ENCODE data around the gene VIPR2. TPM values are rescaled to one million over a fixed set of nuclear protein-coding genes. Genes with fewer than 3 reads are reported as not detected.

VIPR2 gene
- total and polyA plus RNA-seq, 2 experiments from 2014 or later, result 2.2 to 2.4 TPM

DNA sequence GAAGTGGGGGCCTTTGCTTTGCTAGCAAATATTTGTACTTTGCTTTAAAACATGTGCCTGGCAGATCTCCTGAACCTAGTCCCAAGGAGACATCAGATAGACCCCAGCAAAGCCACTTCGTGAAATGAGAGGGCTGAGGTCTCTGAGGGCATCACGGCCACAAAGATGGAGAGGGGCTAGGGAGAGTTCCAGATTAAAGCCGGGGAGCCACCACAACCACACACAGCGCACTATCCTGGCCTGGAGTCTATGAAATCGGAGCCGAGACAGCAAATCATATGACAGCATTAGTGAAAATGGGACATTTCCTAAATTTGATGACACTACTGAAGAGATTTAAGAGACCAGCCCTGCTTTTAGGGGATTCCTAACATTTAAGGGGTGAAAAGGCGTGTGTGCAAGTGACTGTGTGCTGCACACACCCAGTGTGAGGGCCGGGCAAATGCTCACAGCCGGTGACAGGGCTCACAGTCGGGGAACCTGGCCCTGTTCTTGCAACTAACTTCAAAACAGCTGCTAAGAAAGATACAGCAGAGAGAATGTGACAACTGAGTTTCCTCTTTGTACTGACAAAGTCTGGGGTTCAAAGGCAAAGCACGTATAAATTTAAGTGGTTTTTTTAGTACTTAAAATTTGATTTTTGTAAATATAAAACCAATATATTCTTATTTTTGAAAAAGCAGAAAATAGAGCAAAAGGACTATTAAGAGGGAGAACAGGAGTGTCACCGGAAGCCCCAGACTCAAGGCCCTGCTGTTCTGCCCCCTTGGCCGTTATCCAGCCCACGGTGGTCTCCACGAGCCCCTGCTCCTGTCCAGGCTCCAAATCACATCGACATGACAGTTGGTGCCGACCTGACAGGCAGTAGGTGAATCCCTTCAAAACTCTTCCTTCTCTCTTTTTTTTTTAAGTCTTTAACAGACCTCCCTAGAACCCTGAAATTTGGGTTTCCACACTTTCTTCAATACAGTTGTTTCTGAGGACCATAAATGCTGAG lies 49.5 kb downstream of the VIPR2 start:
- H3K27me3 ChIP-seq, result no peaks in the 10 kb centered on the region
- H3K36me3 ChIP-seq, result no peaks in the 10 kb centered on the region
- TF ChIP-seq, protein P1, sequence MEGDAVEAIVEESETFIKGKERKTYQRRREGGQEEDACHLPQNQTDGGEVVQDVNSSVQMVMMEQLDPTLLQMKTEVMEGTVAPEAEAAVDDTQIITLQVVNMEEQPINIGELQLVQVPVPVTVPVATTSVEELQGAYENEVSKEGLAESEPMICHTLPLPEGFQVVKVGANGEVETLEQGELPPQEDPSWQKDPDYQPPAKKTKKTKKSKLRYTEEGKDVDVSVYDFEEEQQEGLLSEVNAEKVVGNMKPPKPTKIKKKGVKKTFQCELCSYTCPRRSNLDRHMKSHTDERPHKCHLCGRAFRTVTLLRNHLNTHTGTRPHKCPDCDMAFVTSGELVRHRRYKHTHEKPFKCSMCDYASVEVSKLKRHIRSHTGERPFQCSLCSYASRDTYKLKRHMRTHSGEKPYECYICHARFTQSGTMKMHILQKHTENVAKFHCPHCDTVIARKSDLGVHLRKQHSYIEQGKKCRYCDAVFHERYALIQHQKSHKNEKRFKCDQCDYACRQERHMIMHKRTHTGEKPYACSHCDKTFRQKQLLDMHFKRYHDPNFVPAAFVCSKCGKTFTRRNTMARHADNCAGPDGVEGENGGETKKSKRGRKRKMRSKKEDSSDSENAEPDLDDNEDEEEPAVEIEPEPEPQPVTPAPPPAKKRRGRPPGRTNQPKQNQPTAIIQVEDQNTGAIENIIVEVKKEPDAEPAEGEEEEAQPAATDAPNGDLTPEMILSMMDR (IDR thresholded peaks at IDR 0.05; ENCODE audit: low read depth, low read length), result no peak
- no peaks in the 10 kb centered on the region for H3K9me3 ChIP-seq (ENCODE audit: low read depth)
- peaks cover 8% of the 10 kb centered on the region for H3K4me1 ChIP-seq (ENCODE audit: low read depth)
- DNase-seq (ENCODE audit: low read depth in 1 of 2, low spot score in 1 of 2), result no peak
- H3K27ac ChIP-seq, result no peak overlapping the region
- no peak overlapping the region for H3K4me3 ChIP-seq

DNA sequence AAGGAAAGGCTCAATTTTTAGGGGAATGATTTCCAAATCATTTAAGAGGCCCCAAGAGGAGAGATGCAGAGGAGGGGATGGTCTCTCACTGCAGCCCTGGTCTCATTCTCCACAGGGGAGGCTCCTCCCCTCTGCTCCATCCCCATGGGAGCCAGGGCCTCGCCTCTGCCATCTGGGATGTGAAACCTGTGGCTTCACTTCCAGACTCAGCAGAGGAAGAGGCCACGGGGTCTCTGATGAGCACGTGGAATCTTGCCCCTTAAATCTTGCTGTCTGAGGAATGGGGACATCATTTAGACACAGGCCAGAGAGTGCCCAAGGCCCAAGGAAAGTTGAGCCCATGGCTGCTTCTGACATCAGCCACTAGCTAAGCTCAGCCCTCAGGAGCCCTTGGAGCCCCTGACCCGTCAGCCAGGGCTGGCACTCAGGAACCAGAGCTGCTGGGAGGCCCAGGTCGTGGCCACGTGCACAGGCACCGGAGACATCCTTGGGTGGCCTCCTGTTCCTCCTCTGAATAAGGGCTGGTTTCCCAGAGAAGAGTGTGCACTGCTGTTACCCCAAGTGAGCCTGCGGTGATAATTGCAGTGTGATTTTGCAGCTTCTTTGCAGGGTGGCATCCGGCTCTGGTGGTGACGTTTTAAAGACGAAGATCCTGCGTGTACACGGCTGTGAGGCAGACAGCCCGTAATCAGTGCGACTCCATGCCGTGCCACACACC lies 50.5 kb downstream of the VIPR2 start:
- H3K4me1 ChIP-seq (ENCODE audit: low read depth), result peaks cover 8% of the 10 kb centered on the region
- DNase-seq (ENCODE audit: low read depth in 1 of 2, low spot score in 1 of 2), result no peak
- TF ChIP-seq, protein P1 (IDR thresholded peaks at IDR 0.05; ENCODE audit: low read depth, low read length), result no peak

DNA sequence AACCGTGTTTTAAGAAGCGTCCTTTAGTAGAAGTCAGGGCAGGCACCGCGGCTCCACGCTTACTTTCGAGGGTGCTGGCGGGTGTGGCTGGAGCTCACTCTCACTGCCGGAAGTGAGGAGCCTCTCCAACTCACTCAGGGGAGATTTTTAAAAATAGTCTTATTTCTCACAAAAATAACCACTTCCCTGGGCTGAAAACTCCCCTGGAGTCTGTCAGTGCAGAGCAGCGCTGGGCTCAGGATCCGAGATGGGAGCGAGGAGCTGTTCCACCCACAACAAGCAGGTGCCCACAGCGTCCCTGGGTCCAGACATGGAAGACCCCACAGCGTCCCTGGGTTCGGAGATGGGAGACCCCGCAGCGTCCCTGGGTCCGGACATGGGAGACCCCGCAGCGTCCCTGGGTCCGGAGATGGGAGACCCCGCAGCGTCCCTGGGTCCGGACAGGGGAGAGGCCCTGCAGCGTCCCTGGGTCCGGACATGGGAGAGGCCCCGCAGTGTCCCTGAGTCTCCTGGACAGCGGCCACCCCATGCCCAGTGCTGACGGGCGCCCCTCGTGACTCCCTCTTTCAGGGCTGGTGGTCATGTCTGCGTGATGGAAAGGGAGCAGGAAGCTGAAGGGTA lies 51.2 kb downstream of the VIPR2 start:
- H3K27me3 ChIP-seq, result no peaks in the 10 kb centered on the region
- no peaks in the 10 kb centered on the region for H3K36me3 ChIP-seq
- H3K27ac ChIP-seq, result no peak overlapping the region
- H3K4me3 ChIP-seq, result no peak overlapping the region
- peaks cover 8% of the 10 kb centered on the region for H3K4me1 ChIP-seq (ENCODE audit: low read depth)
- TF ChIP-seq, protein P1 (IDR thresholded peaks at IDR 0.05; ENCODE audit: low read depth, low read length), result no peak
- DNase-seq (ENCODE audit: low read depth in 1 of 2, low spot score in 1 of 2), result no peak
- H3K9me3 ChIP-seq (ENCODE audit: low read depth), result no peaks in the 10 kb centered on the region

More for the DNA sequence above, 50.5 kb downstream of the VIPR2 start:
- Histone ChIP-seq H3K9me3 (ENCODE audit: low read depth) (no peaks in the 10 kb centered on the region), H3K27ac (no peak overlapping the region), H3K4me3 (no peak overlapping the region), H3K36me3 (no peaks in the 10 kb centered on the region), H3K27me3 (no peaks in the 10 kb centered on the region)

DNA sequence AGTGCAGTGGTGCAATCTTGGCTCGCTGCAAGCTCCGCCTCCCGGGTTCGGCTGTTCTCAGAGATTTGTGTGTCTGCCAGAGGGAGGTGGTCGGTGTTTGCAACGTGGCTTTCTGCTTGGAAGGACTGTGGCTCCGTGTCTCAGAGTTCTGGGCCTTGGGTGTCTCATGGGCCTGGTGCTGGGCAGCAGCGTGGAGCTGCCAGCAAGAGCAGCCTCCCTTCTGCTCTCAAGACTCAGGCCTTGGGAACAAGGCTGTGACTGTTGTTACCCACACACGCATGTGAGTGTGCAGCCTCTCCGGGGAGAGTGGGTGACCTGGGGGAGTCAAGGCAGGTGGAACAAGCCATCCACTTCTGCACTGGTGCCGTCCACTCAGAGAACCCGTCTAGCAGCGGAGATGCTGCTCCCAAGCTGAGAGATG lies 52.0 kb downstream of the VIPR2 start:
- no peaks in the 10 kb centered on the region for H3K9me3 ChIP-seq (ENCODE audit: low read depth)
- TF ChIP-seq, protein P1 (IDR thresholded peaks at IDR 0.05; ENCODE audit: low read depth, low read length), result no peak
- H3K4me1 ChIP-seq (ENCODE audit: low read depth), result peaks cover 8% of the 10 kb centered on the region
- no peak overlapping the region for H3K4me3 ChIP-seq
- H3K27me3 ChIP-seq, result no peaks in the 10 kb centered on the region
- no peak overlapping the region for H3K27ac ChIP-seq
- no peak for DNase-seq (ENCODE audit: low read depth in 1 of 2, low spot score in 1 of 2)
- H3K36me3 ChIP-seq, result no peaks in the 10 kb centered on the region

Data from cardiac muscle cell (in vitro differentiated cells and primary cell).